ENCODE results near the gene LRMDA.
"Not testable (repeated sequence)": the region's sequence is repeated elsewhere in the genome, so short reads cannot be mapped to it uniquely, and the experiment has no call there.

Gene LRMDA

DNA sequence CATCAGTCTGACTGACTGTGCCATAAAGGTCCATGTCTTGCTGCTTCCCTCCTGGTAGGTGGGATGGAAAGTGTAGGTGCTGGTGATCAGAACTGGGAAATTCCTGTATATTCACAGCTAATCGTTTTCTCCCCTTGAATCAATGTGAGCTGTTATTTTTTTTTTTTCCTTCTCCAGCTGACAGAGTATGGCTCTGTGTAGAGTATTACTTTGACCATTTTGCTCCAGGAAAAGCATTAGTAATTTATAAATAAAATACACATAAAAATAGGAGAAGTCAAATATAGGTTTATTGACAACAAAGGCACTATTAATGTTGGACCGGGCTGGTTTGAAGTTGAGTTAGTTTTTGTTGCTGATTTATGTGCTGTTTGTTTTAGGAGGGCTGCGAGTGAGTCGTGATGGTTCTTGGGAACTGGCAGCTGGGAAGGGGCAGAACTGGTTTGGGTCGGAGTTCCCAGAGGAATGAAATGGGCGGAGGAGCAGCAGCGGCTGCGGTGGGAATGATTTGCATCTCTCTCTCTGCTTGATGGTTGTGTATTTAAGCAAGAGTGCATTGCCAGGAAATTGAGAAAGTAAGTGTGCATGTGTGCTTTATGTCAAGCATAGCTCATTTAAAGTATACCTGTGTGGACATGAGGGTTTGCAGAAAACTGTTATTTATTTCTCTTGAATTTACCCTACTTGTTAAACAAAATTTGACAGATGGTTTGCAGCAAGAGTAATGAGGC lies 80.9 kb downstream of the LRMDA start (continued):
- no peak for TF ChIP-seq GLIS2 (tag by site-specific recombination; IDR thresholded peaks at IDR 0.05)

DNA sequence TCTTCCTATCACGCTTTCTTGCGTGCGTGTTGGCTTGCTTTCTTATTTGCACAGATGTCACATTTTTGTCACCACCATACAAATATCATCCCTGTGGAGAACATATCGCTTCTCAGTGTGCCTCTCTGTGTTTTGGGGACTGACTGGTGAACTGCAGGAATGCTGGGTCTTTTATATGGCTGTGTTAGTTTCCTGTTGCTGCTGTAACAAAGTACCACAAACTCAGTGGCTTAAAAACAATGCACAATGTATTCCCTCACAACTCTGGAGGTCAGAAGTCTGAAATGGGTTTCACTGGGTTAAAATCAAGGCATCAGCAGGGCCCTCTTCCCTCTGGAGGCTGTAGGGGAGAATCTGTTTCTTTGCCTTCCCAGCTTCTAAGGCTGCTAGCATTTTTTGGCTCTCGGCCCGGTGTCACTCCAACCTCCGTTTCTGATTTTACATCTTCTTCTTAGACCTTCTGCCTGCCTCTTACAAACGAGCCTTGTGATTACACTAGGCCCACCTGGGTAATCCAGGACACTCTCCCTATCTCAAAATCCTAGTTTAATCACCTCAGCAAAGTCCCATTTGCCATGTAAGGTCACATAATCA lies 82.0 kb downstream of the LRMDA start:
- Histone ChIP-seq H3K4me1 (ENCODE audit: control insufficient read depth, insufficient read depth, low read length) (peaks cover 21% of the 10 kb centered on the region), H3K27ac (ENCODE audit: extremely low read depth, low read depth, low read length) (peak overlapping the region; percentile 33; the same call in 1 of the 2 replicates), H3K4me3 (ENCODE audit: low read depth, low read length) (no peak overlapping the region), H3K9me3 (ENCODE audit: control insufficient read depth, insufficient read depth, low read depth, low read length) (no peaks in the 10 kb centered on the region), H3K36me3 (ENCODE audit: control insufficient read depth in 2 of 2, insufficient read depth in 1 of 2, low read length in 2 of 2) (no peaks in the 10 kb centered on the region)
- POLR2A ChIA-PET: no interaction called here
- CTCF ChIA-PET: no interaction called here
- no peak for TF ChIP-seq ZNF19 (tag by site-specific recombination; IDR thresholded peaks at IDR 0.05; ENCODE audit: low read depth)
- peak; percentile 85; the same call in 1 of the 2 replicates for TF ChIP-seq SP7 (tag by site-specific recombination; IDR thresholded peaks at IDR 0.05)

DNA sequence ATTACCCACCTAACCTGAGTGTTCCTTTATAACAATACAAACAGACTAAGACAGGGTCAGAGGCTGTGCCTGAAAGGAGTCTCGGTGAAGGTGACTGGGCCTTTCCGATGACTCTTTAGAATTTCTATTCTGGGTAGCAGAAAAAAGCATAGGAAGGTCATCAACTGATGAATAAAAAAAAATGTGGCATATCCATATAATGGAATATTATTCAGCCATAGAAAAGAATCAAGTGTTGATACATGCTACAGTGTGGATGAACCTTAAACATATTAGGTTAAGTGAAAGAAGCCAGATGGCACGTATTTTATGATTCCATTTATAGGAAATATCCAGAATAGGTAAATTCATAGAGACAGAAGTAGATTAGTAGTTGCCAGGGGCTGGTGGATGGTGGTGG lies 83.4 kb downstream of the LRMDA start:
- TF ChIP-seq, protein P1, sequence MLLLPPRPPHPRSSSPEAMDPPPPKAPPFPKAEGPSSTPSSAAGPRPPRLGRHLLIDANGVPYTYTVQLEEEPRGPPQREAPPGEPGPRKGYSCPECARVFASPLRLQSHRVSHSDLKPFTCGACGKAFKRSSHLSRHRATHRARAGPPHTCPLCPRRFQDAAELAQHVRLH (tag by site-specific recombination; IDR thresholded peaks at IDR 0.05): 0 out of 2 replicates have a peak, but pooled peaks have one; percentile 29
- TF ChIP-seq MYNN (tag by site-specific recombination; IDR thresholded peaks at IDR 0.05; ENCODE audit: borderline replicate concordance) (no peak), ZNF10 (tag by site-specific recombination; IDR thresholded peaks at IDR 0.05) (0 out of 2 replicates have a peak, but pooled peaks have one; percentile 14), ZNF146 (tag by site-specific recombination; IDR thresholded peaks at IDR 0.05) (peak; percentile 64; the same call in 1 of the 2 replicates)
- Histone ChIP-seq H3K4me3 (ENCODE audit: low read depth, low read length) (no peak overlapping the region), H3K9me3 (ENCODE audit: control insufficient read depth, insufficient read depth, low read depth, low read length) (no peaks in the 10 kb centered on the region), H3K36me3 (ENCODE audit: control insufficient read depth in 2 of 2, insufficient read depth in 1 of 2, low read length in 2 of 2) (no peaks in the 10 kb centered on the region), H3K4me1 (ENCODE audit: control insufficient read depth, insufficient read depth, low read length) (peaks cover 15% of the 10 kb centered on the region), H3K27ac (ENCODE audit: extremely low read depth, low read depth, low read length) (no peak overlapping the region)
- CTCF ChIA-PET: no interaction called here
- POLR2A ChIA-PET: no interaction called here

DNA sequence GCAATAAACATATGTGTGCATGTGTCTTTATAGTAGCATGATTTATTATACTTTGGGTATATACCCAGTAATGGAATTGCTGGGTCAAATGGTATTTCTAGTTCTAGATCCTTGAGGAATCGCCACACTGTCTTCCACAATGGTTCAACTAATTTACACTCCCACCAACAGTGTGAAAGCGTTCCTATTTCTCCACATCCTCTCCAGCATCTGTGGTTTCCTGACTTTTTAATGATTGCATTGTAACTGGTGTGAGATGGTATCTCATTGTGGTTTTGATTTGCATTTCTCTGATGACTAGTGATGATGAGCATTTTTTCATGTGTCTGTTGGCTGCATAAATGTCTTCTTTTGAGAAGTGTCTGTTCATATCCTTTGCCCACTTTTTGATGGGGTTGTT lies 84.7 kb downstream of the LRMDA start:
- peaks cover 15% of the 10 kb centered on the region for H3K4me1 ChIP-seq (ENCODE audit: control insufficient read depth, insufficient read depth, low read length)
- H3K9me3 ChIP-seq (ENCODE audit: control insufficient read depth, insufficient read depth, low read depth, low read length); POLR2A ChIA-PET; CTCF ChIA-PET; H3K4me3 ChIP-seq (ENCODE audit: low read depth, low read length); H3K27ac ChIP-seq (ENCODE audit: extremely low read depth, low read depth, low read length); H3K36me3 ChIP-seq (ENCODE audit: control insufficient read depth in 2 of 2, insufficient read depth in 1 of 2, low read length in 2 of 2): not testable (repeated sequence)

DNA sequence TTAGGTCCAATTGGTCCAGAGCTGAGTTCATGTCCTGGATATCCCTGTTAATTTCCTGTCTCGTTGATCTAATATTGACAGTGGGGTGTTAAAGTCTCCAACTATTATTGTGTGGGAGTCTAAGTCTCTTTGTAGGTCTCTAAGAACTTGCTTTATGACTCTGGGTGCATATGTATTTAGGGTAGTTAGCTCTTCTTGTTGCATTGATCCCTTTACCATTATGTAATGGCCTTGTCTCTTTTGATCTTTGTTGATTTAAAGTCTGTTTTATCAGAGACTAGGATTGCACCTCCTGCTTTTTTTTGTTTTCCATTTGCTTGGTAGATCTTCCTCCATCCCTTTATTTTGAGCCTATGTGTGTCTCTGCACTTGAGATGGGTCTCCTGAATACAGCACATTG lies 87.8 kb downstream of the LRMDA start:
- H3K9me3 ChIP-seq (ENCODE audit: control insufficient read depth, insufficient read depth, low read depth, low read length); H3K36me3 ChIP-seq (ENCODE audit: control insufficient read depth in 2 of 2, insufficient read depth in 1 of 2, low read length in 2 of 2); CTCF ChIA-PET; H3K27ac ChIP-seq (ENCODE audit: extremely low read depth, low read depth, low read length); H3K4me1 ChIP-seq (ENCODE audit: control insufficient read depth, insufficient read depth, low read length); H3K4me3 ChIP-seq (ENCODE audit: low read depth, low read length): not testable (repeated sequence)
- POLR2A ChIA-PET: interaction anchor here (0.6 kb wide), 1 partner anchor 116 kb away, joined by 4 read pairs; no protein-coding TSS in a partner anchor

DNA sequence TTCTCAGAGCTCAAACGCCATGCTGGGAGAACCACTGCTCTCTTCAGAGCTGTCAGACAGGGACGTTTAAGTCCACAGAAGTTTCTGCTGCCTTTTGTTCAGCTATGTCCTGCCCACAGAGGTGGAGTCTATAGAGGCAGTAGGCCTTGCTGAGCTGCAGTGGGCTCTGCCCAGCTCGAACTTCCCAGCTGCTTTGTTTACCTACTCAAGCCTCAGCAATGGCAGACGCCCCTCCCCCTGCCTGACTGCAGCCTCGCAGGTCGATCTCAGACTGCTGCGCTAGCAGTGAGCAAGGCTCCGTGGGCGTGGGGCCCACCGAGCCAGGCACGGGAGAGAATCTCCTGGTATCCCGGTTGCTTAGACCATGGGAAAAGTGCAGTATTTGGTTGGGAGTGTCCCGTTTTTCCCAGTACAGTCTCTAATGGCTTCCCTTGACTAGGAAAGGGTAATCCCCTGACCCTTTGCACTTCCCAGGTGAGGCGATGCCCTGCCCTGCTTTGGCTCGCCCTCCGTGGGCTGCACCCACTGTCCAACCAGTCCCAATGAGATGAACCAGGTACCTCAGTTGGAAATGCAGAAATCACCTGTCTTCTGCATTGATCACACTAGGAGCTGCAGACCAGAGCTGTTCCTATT lies 89.9 kb downstream of the LRMDA start:
- CTCF ChIA-PET; POLR2A ChIA-PET; H3K4me3 ChIP-seq (ENCODE audit: low read depth, low read length); H3K27ac ChIP-seq (ENCODE audit: extremely low read depth, low read depth, low read length); H3K4me1 ChIP-seq (ENCODE audit: control insufficient read depth, insufficient read depth, low read length); H3K36me3 ChIP-seq (ENCODE audit: control insufficient read depth in 2 of 2, insufficient read depth in 1 of 2, low read length in 2 of 2); H3K9me3 ChIP-seq (ENCODE audit: control insufficient read depth, insufficient read depth, low read depth, low read length): not testable (repeated sequence)
- TF ChIP-seq ZFP69B (tag by site-specific recombination; IDR thresholded peaks at IDR 0.05): peak; percentile 24; the same call in 1 of the 2 replicates
